PC-9 (cell line): ENCODE results near the gene VIM.

Experiments used
- CTCF ChIP-seq: fragments of 200-600 bp; sonication (generic); conservative IDR thresholded peaks from 2 replicates; pipeline ENCODE4 v1.6.1; 2017; ENCODE audit warnings: mixed run types, antibody characterized with exemption, mild to moderate bottlenecking, moderate library complexity
- EZH2 ChIP-seq: fragments of 200-600 bp; sonication (generic); IDR thresholded peaks from 2 replicates; pipeline ENCODE4 v1.8.0; 2017; ENCODE audit warnings: antibody characterized with exemption, low read depth

- TF ChIP-seq CTCF, result no peak
- no peak for TF ChIP-seq EZH2
Observed at GRCh38 chr10:17228091-17229015, at the start of gene VIM.
